ENCODE measurements around the gene PRR16.

DNA sequence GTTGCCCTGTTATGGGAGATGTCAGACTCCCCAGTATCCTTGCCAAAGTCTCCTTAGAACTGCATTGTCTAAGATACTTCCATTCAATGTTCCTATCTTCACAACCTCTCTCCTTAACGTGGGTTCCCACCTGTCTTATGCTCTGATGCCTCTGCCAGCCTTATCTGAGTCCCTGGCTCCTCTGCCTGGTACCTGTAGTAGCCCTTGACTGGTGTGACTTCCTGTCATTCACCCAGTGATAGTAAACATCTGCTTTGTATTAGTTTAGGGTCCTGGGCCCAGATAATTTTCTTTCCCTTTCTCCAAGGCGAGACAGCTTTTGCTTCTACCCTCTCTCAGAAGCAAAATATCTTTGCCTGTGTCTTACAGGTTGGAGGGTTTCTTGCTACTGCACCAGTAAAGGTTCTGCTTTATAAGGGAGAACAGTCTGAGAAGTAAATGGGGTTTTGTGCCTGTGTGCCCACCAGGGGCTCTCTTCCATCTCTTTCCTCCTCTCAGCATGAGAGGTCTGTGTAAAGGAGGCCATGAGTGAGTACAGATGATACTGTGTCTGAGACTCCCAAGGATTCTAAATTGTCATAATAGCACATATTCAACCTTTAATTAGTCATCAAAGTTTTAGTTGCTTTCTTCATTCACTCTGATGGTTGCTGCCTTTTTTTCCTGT, 220.8 kb downstream of the PRR16 start:
- TF ChIP-seq, protein P1, sequence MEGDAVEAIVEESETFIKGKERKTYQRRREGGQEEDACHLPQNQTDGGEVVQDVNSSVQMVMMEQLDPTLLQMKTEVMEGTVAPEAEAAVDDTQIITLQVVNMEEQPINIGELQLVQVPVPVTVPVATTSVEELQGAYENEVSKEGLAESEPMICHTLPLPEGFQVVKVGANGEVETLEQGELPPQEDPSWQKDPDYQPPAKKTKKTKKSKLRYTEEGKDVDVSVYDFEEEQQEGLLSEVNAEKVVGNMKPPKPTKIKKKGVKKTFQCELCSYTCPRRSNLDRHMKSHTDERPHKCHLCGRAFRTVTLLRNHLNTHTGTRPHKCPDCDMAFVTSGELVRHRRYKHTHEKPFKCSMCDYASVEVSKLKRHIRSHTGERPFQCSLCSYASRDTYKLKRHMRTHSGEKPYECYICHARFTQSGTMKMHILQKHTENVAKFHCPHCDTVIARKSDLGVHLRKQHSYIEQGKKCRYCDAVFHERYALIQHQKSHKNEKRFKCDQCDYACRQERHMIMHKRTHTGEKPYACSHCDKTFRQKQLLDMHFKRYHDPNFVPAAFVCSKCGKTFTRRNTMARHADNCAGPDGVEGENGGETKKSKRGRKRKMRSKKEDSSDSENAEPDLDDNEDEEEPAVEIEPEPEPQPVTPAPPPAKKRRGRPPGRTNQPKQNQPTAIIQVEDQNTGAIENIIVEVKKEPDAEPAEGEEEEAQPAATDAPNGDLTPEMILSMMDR (IDR thresholded peaks at IDR 0.05; ENCODE audit: insufficient read depth, low read length): no peak
- TF ChIP-seq POLR2AphosphoS5 (IDR thresholded peaks at IDR 0.05; ENCODE audit: low read depth): no peak
- no peak for TF ChIP-seq SPI1 (IDR thresholded peaks at IDR 0.05; ENCODE audit: borderline replicate concordance, low read depth)
